HG03354 (cell line): Measurements from ENCODE around the gene CAV2.

ENCODE experiments used
- ATAC-seq: cut with Tn5 transposase; IDR thresholded peaks from one replicate; pipeline ENCODE4 v1.9.1; 2021; ENCODE audit warnings: mild to moderate bottlenecking; ENCODE audit not compliant: unreplicated experiment, poor library complexity, severe bottlenecking

CAV2 gene

DNA sequence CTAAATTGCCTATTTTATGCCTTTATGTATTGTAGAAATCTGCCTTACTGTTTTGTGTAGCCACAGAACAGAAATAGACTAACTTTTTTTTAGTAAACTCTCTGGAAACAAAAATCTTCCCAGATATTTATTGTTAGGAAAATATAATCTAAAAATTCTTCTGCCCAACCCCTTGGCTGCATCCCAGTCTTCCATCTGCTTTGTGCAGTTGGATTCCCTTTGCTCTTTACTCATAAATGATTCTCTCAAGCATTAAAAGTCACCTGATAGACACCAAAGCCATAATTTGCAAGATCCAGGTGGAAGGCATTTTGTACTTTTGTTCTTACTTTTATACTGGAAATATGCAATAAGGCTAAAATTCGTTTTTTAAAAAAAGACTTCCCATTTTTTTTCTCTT, 6.1 kb upstream of the CAV2 start:
- no peak for ATAC-seq

DNA sequence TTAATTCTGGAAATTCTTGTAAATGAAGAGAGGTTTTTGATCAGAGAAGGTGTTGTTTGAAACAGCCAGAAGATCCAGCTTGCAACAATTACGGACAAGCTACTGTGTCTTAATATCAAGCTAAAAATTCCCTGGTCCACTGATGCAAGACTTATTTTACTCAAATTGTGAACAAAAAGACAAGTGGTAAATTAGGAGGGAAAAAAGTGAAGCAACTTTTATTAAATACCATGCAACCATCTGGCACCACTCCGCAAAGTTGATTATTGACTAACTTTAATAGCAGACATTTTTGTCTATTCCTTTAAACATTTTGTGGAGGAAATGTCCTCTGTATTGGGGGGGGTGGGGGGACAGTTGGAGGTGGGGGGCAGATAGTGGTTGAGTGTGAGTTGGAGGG, 5.1 kb upstream of the CAV2 start:
- ATAC-seq = no peak

DNA sequence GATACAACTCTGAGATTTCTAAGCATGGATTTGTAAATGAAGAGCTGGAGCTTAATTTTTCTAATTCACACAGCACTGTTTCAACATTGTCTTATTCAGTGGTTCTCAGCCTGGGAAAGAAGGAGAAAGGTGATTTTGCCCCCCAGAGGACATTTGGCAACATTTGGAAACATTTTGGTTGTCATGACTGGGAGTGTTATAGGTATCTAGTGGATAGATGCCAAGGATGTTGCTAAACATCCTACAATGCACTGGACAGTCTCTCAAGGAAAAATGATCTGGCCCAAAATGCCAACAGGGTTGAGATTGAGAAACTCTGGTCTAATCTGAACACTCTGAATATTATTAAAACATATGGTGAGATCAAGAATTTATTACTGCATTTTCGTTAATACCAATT, 3.8 kb upstream of the CAV2 start:
- ATAC-seq = no peak

DNA sequence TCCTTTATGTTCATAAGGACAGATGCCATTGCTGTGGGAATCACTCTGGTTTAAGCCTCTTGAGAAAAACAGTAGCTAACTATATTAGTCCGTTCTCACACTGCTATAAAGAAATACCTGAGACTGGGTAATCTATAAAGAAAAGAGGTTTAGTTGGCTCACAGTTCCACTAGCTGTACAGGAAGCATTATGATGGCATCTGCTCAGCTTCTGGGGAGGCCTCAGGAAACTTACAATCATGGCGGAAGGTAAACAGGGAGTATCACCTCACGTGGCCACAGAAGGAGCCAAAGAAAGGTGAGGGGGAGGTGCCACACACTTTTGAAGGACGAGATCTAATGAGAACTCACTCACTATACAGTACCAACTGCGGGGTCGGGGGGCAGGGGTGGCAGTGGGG, 2.9 kb upstream of the CAV2 start:
- ATAC-seq = no peak

DNA sequence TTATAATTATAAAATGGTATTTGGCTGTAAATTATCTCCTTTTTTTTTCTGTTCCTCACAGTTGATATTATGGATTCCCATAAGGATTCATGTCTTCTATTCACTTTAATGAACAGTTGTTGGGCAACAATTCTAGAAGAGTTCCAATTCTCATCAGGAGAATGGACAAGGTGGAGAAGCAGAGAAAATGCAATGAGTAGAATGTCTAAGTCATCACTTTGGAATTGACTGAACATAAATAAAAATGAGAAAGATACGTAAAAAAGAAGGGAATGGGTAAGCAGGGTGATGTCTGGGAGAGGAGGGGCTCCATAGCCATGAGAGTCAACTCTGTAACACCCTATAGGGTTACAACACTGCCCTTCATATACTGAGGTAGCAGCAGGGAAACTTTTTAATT, 1.8 kb upstream of the CAV2 start:
- ATAC-seq = no peak

DNA sequence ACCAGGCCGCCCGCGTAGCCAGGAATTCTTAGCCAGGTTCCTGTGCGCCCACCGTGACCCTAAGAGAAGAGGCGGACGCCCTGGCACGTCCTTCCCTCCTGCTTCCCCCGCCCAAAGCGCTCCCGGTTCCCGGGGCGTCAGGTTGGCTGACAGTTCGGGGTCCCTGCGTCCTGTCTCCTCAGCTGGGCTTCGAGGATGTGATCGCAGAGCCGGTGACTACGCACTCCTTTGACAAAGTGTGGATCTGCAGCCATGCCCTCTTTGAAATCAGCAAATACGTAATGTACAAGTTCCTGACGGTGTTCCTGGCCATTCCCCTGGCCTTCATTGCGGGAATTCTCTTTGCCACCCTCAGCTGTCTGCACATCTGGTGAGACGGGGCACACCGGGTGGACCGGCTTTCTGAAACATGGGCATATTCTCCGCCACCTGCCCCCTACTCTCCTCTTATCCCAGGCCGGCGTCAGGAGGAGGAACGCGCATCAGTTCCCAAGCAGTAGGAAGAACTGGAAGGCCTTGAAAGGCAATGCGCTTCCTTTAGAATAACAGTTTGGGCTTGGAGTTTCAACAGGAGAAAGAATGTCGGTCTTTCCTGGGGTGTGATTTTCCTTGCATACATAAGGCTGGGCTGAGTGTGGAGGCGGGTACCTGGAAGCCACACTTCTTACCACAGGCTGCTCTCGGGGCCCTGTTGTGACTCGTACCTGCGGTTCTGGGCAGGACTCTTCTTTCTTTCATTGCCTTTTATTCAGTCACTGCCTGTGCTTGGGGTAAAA, 728 bp downstream of the CAV2 start:
- ATAC-seq = peak; percentile 52

DNA sequence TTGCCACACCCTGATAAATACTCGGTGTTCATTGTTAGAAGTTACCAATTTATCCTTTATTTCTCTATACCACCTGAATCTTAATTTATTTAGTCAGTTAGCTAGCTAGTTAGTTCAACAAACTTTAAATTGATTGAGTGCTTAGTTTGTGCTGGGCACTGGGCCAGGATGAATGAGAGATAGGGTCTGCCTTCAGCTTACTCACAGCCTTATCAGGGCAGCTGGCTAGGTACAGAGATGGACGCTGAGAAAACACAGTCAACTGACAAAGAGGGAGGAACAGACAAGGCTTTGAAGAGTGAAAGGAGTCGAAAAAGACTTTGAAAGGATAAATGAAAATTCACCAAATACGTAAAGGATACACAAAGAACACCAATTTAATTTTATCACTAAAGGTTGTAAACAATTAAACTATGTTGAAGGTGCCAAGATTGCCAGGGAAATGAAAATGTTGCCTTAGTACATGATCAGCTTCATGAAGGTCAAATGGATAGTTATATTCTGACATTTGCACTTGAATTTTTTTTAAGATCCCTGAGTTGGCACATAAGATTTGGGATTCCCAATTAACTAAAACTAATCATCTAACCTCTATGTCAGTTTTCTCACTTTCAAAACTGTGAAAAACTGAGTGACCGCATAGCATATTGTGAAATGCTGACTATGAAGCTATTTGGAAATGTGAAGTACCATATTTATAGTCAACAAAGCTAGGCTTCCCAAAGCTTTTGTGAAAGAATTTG, 2.1 kb downstream of the CAV2 start:
- ATAC-seq = no peak

DNA sequence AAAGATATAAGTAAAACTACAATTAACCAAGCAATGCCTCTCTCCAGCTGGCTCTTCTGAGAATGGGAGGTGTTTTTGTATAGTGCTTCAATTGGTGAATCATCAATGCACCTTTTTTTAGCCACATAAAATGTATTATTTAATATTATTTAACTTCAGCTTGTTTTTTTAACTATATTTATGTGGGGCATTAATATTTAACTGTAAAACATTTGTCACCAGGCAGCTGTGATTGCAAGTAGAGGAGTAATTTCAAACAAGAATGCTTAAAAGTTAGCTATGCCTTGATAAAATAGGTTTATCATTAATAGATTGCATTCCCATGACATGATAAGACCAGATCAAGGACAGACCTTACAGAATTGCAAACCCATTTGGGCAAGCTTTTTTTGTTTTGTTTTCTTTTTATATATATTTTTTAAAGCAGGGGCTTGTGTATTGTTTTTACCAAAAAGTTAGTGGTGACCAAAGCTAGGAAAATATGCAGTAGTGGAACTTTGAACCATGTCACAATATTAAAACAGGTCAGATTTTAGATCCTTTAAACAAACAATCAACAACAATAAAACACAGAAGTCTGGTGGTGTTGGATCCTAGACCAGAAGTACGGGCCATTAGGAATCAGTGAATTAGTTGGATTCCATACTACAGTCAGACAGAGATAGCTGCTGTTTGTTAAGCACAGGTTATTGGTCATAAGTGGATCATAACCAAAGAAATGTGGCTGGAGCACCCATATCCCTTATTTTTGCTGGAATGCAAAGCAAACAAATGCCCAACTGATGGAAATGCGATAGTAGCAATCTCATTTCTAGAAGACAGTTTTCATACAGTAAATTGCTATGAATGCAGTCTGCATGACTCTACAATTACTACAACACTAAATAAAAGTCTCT, 2.9 kb downstream of the CAV2 start:
- no peak for ATAC-seq

DNA sequence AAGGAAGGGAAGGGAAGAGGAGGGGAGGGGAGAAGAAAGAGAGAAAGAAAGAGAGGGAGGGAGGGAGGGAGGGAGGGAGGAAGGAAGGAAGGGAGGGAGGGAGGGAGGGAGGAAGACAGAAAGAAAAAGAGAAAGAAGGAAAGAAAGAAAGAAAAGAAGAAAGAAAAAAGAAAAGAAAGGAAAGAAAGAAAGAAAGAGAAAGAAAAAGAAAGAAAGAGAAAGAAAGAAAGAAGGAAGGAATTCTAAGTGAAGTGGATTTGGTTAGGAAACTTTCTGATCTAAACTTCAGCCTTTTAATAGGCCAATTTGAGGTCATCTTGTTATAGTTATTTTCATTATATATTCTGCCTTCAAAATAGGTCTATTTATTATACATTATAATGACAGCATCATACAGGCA, 4.3 kb downstream of the CAV2 start:
- ATAC-seq = no peak

DNA sequence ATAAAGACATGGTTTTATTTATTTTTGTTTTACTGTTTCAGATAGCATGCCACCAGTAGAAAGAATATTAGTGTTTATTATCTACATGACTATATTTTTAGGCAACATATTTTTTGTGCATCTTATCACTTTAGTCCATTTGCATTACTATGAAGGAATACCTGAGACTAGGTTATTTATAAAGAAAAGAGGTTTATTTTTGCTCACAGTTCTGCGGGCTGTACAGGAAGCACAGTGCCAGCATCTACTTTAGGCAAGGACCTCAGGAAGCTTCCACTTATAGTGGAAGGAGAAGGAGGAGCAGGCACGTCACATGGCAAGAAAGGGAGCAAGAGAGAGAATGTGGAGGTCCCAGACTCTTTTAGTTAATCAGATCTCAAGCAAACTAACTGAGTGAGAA, 5.7 kb downstream of the CAV2 start:
- no peak for ATAC-seq

DNA sequence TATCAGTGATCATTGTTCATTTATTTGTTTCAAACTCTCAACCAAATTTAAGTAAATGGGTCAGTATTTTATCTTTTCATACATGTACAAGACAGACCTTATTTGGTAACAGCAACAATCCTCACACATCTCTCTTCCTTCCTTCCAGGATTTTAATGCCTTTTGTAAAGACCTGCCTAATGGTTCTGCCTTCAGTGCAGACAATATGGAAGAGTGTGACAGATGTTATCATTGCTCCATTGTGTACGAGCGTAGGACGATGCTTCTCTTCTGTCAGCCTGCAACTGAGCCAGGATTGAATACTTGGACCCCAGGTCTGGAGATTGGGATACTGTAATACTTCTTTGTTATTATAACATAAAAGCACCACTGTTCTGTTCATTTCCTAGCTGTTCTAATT, 6.3 kb downstream of the CAV2 start:
- ATAC-seq = no peak

DNA sequence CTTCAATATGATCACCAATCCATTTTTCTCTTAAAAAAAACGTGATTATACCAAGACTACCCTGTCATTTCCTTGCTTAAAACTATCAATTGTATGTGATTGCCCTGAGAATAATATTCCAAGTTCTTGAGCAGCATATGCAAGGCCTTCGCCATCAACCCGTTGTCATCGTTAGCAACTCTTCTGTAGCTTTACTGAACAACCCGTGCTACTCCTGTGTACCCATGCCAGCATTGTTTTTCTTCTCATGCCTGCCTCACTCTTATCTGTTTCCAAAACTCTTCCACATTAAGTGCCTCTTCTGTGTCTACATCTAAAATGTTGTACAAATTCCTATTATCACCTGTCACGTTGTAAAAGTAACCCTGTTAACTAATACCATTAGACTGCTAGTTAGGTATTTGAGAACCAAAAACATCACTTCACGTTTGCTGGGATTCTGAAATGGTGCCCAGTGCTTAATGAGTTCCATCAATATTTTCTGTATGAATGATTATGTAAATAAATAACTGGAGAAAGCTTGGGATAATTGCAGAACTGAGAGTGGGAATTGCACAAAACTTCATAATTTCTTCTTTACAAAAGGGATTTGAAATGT, 10.5 kb downstream of the CAV2 start:
- ATAC-seq = no peak

DNA sequence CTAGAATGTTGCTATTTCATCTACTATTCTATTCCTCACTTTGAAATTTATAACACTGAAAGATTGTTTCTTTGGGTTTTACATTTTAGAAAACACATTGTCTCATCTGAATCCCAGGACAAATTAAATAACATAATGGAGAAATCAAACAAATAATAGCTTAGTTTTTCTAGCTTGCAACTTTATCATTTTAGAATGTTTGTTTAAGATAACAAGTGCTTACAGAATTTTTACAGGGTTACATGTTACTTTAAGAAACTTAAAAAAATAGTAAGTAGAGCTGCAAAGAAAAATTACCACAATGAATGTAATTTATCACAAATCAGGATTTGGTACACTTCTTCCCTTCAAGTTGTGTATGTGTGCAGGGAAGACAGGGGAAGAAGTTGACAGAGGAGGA, 11.3 kb downstream of the CAV2 start:
- no peak for ATAC-seq

DNA sequence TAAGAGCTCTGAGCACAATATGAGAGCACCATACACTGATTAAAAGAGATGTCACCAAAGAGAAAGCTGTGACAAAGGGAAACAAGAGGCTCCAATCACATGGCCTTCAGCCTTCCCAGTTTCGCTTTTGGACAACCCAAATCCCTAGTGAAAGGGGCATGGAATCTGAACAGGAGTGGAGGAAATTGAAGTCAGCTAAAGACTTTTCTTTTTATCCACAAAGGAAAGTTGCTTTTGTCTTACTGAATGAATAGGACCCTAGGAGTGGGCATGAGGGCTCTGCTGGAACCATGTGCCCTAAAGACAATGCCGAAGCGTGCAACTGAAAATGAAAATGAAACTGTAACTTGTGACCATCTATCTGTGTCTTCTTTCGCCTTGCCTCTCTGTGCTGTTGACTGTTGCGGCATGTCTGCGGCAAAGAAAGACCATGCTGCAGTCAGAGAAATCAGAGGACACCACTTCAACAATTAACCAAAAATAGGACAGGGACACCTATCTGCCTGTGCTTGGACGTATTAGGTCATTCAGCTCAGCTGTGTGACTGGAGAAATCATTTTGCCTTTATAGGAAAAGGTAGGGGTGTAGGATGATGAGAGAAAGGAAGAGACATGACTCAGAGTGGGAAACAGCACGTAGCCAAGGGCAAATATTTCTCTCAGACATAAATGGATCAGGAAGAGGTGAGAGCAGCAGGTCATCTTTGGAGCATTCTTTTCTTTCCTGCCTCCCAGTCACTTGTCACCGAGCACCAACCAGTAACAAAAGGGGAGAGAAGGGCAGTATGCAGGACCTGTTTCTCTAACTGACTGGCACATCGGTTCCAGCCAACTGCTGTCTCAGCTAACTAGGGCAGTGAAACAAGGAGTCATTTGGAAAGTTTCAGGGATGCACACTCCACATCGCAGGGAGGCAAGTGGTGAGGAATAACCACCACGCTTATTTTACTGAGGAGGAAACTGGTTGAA, 12.3 kb downstream of the CAV2 start:
- ATAC-seq = peak; percentile 99

DNA sequence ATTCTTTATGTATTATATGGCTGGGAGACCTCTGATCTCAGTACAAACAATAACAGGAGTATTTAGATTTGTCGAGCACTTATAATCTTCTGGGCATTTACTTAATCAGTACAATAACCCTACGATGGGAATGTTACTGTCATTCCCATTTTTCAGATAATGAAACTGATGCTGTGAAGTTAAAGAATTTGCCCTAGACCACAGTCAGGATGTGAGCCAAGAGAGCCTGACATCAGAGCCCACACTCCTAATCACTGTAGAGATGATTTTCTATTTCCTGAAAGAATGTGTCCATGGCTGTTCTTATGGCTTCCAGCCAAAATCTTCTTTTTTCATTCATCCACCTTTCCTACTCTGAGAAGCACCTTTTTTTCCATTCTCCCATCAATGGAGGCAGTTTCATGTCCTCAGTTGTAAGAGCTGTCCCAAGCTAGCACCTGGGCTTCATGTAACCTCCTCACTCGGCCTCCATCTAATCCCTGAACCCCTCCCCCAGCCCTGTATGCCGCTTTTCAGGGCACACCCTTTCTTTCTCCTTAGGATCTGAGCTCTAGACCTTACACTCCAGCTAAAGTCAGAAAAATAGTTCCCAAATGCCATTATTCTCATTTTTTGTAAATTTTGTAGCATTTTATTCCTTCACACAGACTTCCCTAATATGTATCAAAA, 13.1 kb downstream of the CAV2 start:
- peak; percentile 1 for ATAC-seq

DNA sequence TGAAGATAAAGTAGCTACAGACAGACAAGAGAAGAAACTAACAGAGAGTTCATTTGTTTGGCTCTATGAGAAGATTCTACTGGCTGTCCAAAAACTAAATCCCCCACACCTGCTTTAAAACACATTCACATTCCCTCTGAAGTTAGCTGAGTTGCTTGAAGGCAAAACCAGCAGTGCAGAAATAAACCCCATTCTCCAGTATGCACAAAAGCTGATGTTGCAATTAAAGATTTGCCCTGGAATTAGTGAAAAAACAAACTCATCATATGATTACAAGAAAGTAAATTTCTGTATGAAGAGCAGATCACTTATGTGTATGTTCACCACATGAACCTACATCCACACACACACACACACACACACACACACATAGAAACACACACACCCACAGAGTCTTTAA, 16.0 kb downstream of the CAV2 start:
- no peak for ATAC-seq

DNA sequence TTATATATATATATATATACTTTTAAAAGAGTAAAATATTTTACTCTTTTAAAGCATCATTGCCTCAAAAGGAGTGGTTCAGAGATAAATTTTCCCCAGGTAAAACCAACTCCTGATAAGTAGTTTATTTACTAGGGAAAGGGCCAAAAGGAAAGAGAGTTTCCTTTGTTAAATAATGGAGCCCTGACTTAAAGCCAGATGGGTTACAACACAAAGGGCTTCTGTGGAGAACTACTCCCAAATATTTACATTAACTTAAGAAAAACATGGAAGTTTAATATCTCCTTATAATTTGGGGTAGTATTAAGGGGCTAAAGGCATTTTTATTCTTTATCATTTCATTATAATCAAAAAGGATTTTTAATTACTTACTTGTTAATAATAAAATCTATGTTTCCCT, 16.8 kb downstream of the CAV2 start:
- no peak for ATAC-seq

DNA sequence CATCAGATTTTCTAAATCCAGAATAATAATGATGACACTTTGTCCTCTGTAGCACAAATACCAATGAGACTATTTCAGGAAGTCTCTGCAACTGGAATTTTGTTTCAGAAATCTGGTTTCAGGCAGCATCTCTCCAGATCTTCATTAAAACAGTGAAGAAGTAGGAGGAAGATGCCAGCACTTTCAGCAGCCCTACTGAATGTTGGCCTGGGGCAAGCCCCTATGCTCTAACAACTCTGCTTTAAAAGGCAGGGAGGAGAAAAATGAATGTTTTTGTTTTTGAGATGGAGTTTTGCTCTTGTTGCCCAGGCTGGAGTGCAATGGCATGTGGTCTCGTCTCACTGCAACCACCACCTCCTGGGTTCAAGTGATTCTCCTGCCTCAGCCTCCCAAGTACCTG, 18.1 kb downstream of the CAV2 start:
- ATAC-seq = no peak

DNA sequence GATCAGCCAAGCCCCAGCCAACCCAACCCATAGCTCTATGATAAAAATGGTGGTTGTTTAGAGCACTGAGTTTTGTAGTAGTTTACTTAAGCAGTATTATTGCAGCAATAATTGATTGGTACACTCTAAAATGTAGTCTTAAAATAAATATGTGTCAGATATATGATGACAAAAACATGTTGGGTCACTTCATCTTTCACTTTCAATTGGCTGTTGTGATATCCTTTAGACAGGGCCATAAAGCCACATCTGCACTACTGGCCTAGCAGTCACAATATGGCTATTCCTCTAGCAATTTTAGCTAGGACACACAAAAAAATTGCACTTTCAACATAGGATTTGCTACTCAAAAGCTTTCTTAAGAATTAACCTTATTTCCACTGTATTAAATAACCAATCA, 19.4 kb downstream of the CAV2 start:
- peak; percentile 43 for ATAC-seq
